KOPT-K1 (cell line): ENCODE results near the gene GPR179.
A peak's percentile ranks its signal among the peaks of the same experiment; 100 is the strongest.

Source experiments
- H3K27ac ChIP-seq: fragments of 200-600 bp; sonication (generic); 2 replicates; pipeline ENCODE4 v1.5.1; 2016; ENCODE audit warnings: antibody characterized with exemption, mild to moderate bottlenecking, low read depth, low read length; ENCODE audit not compliant: poor library complexity, severe bottlenecking
- H3K36me3 ChIP-seq: fragments of 200-600 bp; sonication (generic); 2 replicates; pipeline ENCODE4 v1.5.1; 2017; ENCODE audit warnings: antibody characterized with exemption, mild to moderate bottlenecking, low read length, moderate library complexity; ENCODE audit not compliant: insufficient read depth
- H3K9me3 ChIP-seq: fragments of 200-600 bp; sonication (generic); 2 replicates; pipeline ENCODE4 v1.5.1; 2017; ENCODE audit warnings: antibody characterized with exemption, low read length, mild to moderate bottlenecking; ENCODE audit not compliant: insufficient read depth, poor library complexity, severe bottlenecking

Gene GPR179

GRCh38 chr17:38343608-38344419 lies at the start of gene GPR179:
TSS of gene GPR179 (minus strand) at chr17:38343956. CDS start at chr17:38343789, 167 bp downstream.
- Histone ChIP-seq H3K27ac (no peak within 1 kb of the TSS), H3K36me3 (no peaks in the 10 kb centered on the region), H3K9me3 (no peaks in the 10 kb centered on the region)

- Histone ChIP-seq H3K9me3 (no peaks in the 10 kb centered on the region), H3K36me3 (peaks cover 54% of the 10 kb centered on the region)
Measured at GRCh38 chr17:38379448-38379847, 35.7 kb upstream of the GPR179 start.

GRCh38 chr17:38369124-38369886 lies 25.5 kb upstream of the GPR179 start:
- Histone ChIP-seq H3K36me3 (peaks cover 86% of the 10 kb centered on the region), H3K9me3 (no peaks in the 10 kb centered on the region), H3K27ac (no peak overlapping the region)

More at GRCh38 chr17:38379448-38379847, 35.7 kb upstream of the GPR179 start:
- no peak overlapping the region for H3K27ac ChIP-seq

- no peak overlapping the region for H3K27ac ChIP-seq
- H3K36me3 ChIP-seq = peaks cover 55% of the 10 kb centered on the region
Measured at GRCh38 chr17:38364741-38365140, 21.0 kb upstream of the GPR179 start.

GRCh38 chr17:38363016-38363415 lies 19.3 kb upstream of the GPR179 start:
- H3K9me3 ChIP-seq = no peaks in the 10 kb centered on the region
- no peak overlapping the region for H3K27ac ChIP-seq
- H3K36me3 ChIP-seq = peaks cover 38% of the 10 kb centered on the region

More at GRCh38 chr17:38364741-38365140, 21.0 kb upstream of the GPR179 start:
- H3K9me3 ChIP-seq = no peaks in the 10 kb centered on the region

- Histone ChIP-seq H3K36me3 (peaks cover 30% of the 10 kb centered on the region), H3K27ac (no peak overlapping the region), H3K9me3 (no peaks in the 10 kb centered on the region)
Measured at GRCh38 chr17:38361694-38362465, 18.1 kb upstream of the GPR179 start.

GRCh38 chr17:38358586-38359513 lies 15.1 kb upstream of the GPR179 start:
- H3K27ac ChIP-seq = no peak overlapping the region
- peaks cover 13% of the 10 kb centered on the region for H3K36me3 ChIP-seq
- H3K9me3 ChIP-seq = no peaks in the 10 kb centered on the region

- no peaks in the 10 kb centered on the region for H3K9me3 ChIP-seq
- H3K36me3 ChIP-seq = peaks cover 13% of the 10 kb centered on the region
- no peak overlapping the region for H3K27ac ChIP-seq
Measured at GRCh38 chr17:38357486-38358123, 13.8 kb upstream of the GPR179 start.

GRCh38 chr17:38355251-38355650 lies 11.5 kb upstream of the GPR179 start:
- no peaks in the 10 kb centered on the region for H3K9me3 ChIP-seq
- no peaks in the 10 kb centered on the region for H3K36me3 ChIP-seq
- H3K27ac ChIP-seq = no peak overlapping the region

- Histone ChIP-seq H3K36me3 (no peaks in the 10 kb centered on the region), H3K27ac (no peak overlapping the region), H3K9me3 (no peaks in the 10 kb centered on the region)
Measured at GRCh38 chr17:38354466-38354865, 10.7 kb upstream of the GPR179 start.

- Histone ChIP-seq H3K36me3 (no peaks in the 10 kb centered on the region), H3K9me3 (no peaks in the 10 kb centered on the region), H3K27ac (peak overlapping the region; percentile 78)
Measured at GRCh38 chr17:38353668-38354067, 9.9 kb upstream of the GPR179 start.

GRCh38 chr17:38353086-38353604 lies 9.4 kb upstream of the GPR179 start:
- H3K36me3 ChIP-seq = no peaks in the 10 kb centered on the region
- H3K27ac ChIP-seq = peak overlapping the region; percentile 78
- no peaks in the 10 kb centered on the region for H3K9me3 ChIP-seq

- H3K27ac ChIP-seq = peak overlapping the region; percentile 78
- no peaks in the 10 kb centered on the region for H3K9me3 ChIP-seq
- no peaks in the 10 kb centered on the region for H3K36me3 ChIP-seq
Measured at GRCh38 chr17:38352245-38353085, 8.7 kb upstream of the GPR179 start.
